Fibroblast of pulmonary artery (primary cell): ENCODE data around the gene RAB20.

ENCODE experiments used
- DNase-seq: peaks from one replicate; pipeline ENCODE4 v3.0.0-alpha.2; 2010; ENCODE audit warnings: low read depth
- H3K4me3 ChIP-seq: replicated peaks from 2 replicates; pipeline ENCODE4 v1.5.1; 2011; ENCODE audit warnings: low read depth, mild to moderate bottlenecking, control low read depth, low read length, moderate library complexity
- CTCF ChIP-seq: IDR thresholded peaks from 2 replicates; pipeline ENCODE4 v1.5.1; 2011; ENCODE audit warnings: mild to moderate bottlenecking, control low read depth, low read length, inconsistent platforms; ENCODE audit errors: missing control alignments

The RAB20 gene

GRCh38 chr13:110582421-110582954, 21.0 kb upstream of the RAB20 start:
- no peak for TF ChIP-seq CTCF
- H3K4me3 ChIP-seq: no peak overlapping the region
- DNase-seq: no peak

GRCh38 chr13:110581506-110582185, 20.1 kb upstream of the RAB20 start:
- TF ChIP-seq CTCF: no peak
- H3K4me3 ChIP-seq: no peak overlapping the region
- no peak for DNase-seq

- DNase-seq: peak; percentile 25
- no peak for TF ChIP-seq CTCF
- no peak overlapping the region for H3K4me3 ChIP-seq
Observed at GRCh38 chr13:110580800-110581199, 19.3 kb upstream of the RAB20 start.

- DNase-seq: no peak
- no peak for TF ChIP-seq CTCF
Observed at GRCh38 chr13:110578363-110578762, 16.8 kb upstream of the RAB20 start.

GRCh38 chr13:110576736-110577476, 15.4 kb upstream of the RAB20 start:
- DNase-seq: no peak
- no peak for TF ChIP-seq CTCF
- no peak overlapping the region for H3K4me3 ChIP-seq

More at GRCh38 chr13:110578363-110578762, 16.8 kb upstream of the RAB20 start:
- no peak overlapping the region for H3K4me3 ChIP-seq

GRCh38 chr13:110576070-110576394, 14.5 kb upstream of the RAB20 start:
- DNase-seq: no peak
- no peak overlapping the region for H3K4me3 ChIP-seq
- no peak for TF ChIP-seq CTCF
